CD14-positive monocyte (primary cell): ENCODE measurements around the gene RNF213. TPM values are rescaled to one million over a fixed set of nuclear protein-coding genes. Genes with fewer than 3 reads are reported as not detected.

ENCODE experiments used
- DNase-seq, 3 donors: peaks; one replicate each; pipeline ENCODE4 v3.0.0-alpha.2; 2011 to 2022
- H2AFZ ChIP-seq: 2 replicates; pipeline ENCODE4 v1.6.0; 2012; ENCODE audit warnings: mild to moderate bottlenecking, low read depth, low read length, inconsistent platforms; ENCODE audit not compliant: insufficient read depth, poor library complexity, severe bottlenecking
- H3K27ac ChIP-seq, 2 donors: 1 replicate in 1 of 2; 2 replicates in 1 of 2; pipeline ENCODE4 v1.5.1; 2012 to 2013; ENCODE audit warnings: low read length in 2 of 2, control low read depth in 1 of 2, inconsistent platforms in 1 of 2, low read depth in 1 of 2, mild to moderate bottlenecking in 1 of 2
- H3K27me3 ChIP-seq, 2 donors: one replicate each; pipeline versions ENCODE4 v1.6.0 to v1.6.1; 2011 to 2013; ENCODE audit warnings: low read length in 2 of 2; ENCODE audit not compliant: control insufficient read depth in 2 of 2, insufficient read depth in 2 of 2
- H3K36me3 ChIP-seq, 2 donors: replicated peaks in 1 of 2; 1 replicate in 1 of 2; 2 replicates in 1 of 2; pipeline versions ENCODE4 v1.5.1 to v1.6.1; 2012 to 2013; ENCODE audit warnings: low read length in 2 of 2, control low read depth in 1 of 2, inconsistent platforms in 1 of 2, mild to moderate bottlenecking in 1 of 2; ENCODE audit not compliant: insufficient read depth in 2 of 2, control insufficient read depth in 1 of 2
- H3K4me1 ChIP-seq, 2 donors: 1 replicate in 1 of 2; 2 replicates in 1 of 2; pipeline versions ENCODE4 v1.5.1 to v1.6.1; 2012 to 2013; ENCODE audit warnings: low read length in 2 of 2, control low read depth in 1 of 2, inconsistent platforms in 1 of 2, mild to moderate bottlenecking in 1 of 2, moderate library complexity in 1 of 2; ENCODE audit not compliant: insufficient read depth in 2 of 2, control insufficient read depth in 1 of 2
- H3K4me2 ChIP-seq: replicated peaks from 2 replicates; pipeline ENCODE3; 2012; ENCODE audit warnings: low read length, moderate library complexity, mild to moderate bottlenecking; ENCODE audit not compliant: poor library complexity, severe bottlenecking; ENCODE audit errors: extremely low read depth
- H3K4me3 ChIP-seq, 3 experiments: fragments of 200-600 bp in 1 of 3; sonication (generic) in 1 of 3; replicated peaks in 1 of 3; 1 replicate in 2 of 3; 2 replicates in 1 of 3; pipeline ENCODE4 v1.5.1; 2011 to 2013; ENCODE audit warnings: low read length in 3 of 3, mild to moderate bottlenecking in 3 of 3, control low read depth in 2 of 3, low read depth in 2 of 3, inconsistent platforms in 1 of 3, moderate library complexity in 1 of 3
- H3K79me2 ChIP-seq: 2 replicates; pipeline ENCODE4 v1.6.0; 2012; ENCODE audit warnings: mild to moderate bottlenecking, control low read depth, inconsistent platforms, low read length, moderate library complexity; ENCODE audit not compliant: insufficient read depth
- H3K9ac ChIP-seq: 2 replicates; pipeline ENCODE4 v1.6.0; 2017; ENCODE audit warnings: low read length, mild to moderate bottlenecking; ENCODE audit not compliant: insufficient read depth, poor library complexity, severe bottlenecking
- H3K9me3 ChIP-seq, 2 donors: replicated peaks in 1 of 2; 1 replicate in 1 of 2; 2 replicates in 1 of 2; pipeline versions ENCODE4 v1.5.1 to v1.6.1; 2012 to 2013; ENCODE audit warnings: low read length in 2 of 2, control low read depth in 1 of 2; ENCODE audit not compliant: control insufficient read depth in 1 of 2, insufficient read depth in 1 of 2
- H4K20me1 ChIP-seq: 2 replicates; pipeline ENCODE4 v1.6.0; 2012; ENCODE audit warnings: mild to moderate bottlenecking, low read length, control low read depth, moderate library complexity; ENCODE audit not compliant: insufficient read depth
- H3K27ac Mint-ChIP-seq, 7 donors: one replicate each; pipeline ENCODE4 v1.8.0; 2020; ENCODE audit warnings: mild to moderate bottlenecking in 7 of 7, mixed read lengths in 7 of 7, moderate library complexity in 6 of 7, inconsistent platforms in 2 of 7
- H3K27me3 Mint-ChIP-seq, 3 donors: one replicate each; pipeline ENCODE4 v1.8.0; 2021 to 2022; ENCODE audit warnings: low read depth in 3 of 3, mild to moderate bottlenecking in 3 of 3, mixed read lengths in 3 of 3, moderate library complexity in 3 of 3, inconsistent platforms in 1 of 3
- H3K36me3 Mint-ChIP-seq, 2 donors: one replicate each; pipeline ENCODE4 v1.8.0; 2020; ENCODE audit warnings: mixed read lengths in 2 of 2, inconsistent platforms in 1 of 2, mild to moderate bottlenecking in 1 of 2
- H3K4me1 Mint-ChIP-seq: one replicate; pipeline ENCODE4 v1.8.0; 2020; ENCODE audit warnings: mild to moderate bottlenecking, mixed read lengths
- H3K4me3 Mint-ChIP-seq, 2 donors: one replicate each; pipeline ENCODE4 v1.8.0; 2020; ENCODE audit warnings: mild to moderate bottlenecking in 2 of 2, mixed read lengths in 2 of 2, moderate library complexity in 1 of 2
- H3K9me3 Mint-ChIP-seq, 7 donors: one replicate each; pipeline ENCODE4 v1.8.0; 2020 to 2022; ENCODE audit warnings: mixed read lengths in 7 of 7, mild to moderate bottlenecking in 6 of 7, moderate library complexity in 6 of 7, inconsistent platforms in 2 of 7
- CTCF ChIP-seq: fragments of 200-600 bp; IDR thresholded peaks from one replicate; pipeline ENCODE4 v1.8.0; 2022; ENCODE audit warnings: antibody characterized with exemption, mild to moderate bottlenecking
- WGBS: methylation state at CpG from one replicate; pipeline ENCODE4 v1.1.5; 2013; ENCODE audit warnings: missing lambda C conversion rate; ENCODE audit not compliant: insufficient coverage; 5-methylcytosine and 5-hydroxymethylcytosine counted together
- intact Hi-C, 2 donors: fragments of 100-400 bp; cut with micrococcal nuclease; formaldehyde crosslinking; loops; one replicate each; pipeline versions ENCODE4 v1.15.0 to v1.15.1; 2023
- polyA plus RNA-seq, 3 donors: library from polyadenylated mRNA; depleted of rRNA in 1 of 3; unstranded in 2 of 3; stranded (reverse) in 1 of 3; fragments of 300-500 nt in 2 of 3; fragments of >200 nt in 1 of 3; fragmentation: Illumina TruSeq in 2 of 3; gene quantifications; 1 replicate in 2 of 3; 2 replicates in 1 of 3; pipeline ENCODE4 v1.2.3, GENCODE V29; 2012 to 2021

Gene RNF213
- polyA plus RNA-seq, 3 donors: 10.3 to 196 (median 18.1) TPM

GRCh38 chr17:80232438-80232837 is 28.2 kb upstream of the RNF213 start:
- DNase-seq: no peak
- Histone ChIP-seq H3K27me3 (no peaks in the 10 kb centered on the region), H2AFZ (no peak overlapping the region), H3K79me2 (no peaks in the 10 kb centered on the region), H3K9ac (no peak overlapping the region), H3K27ac (no peak overlapping the region), H3K4me3 (no peak overlapping the region), H3K9me3 (peaks cover 22 to 26% of the 10 kb centered on the region in 2 donors), H3K4me2 (no peak overlapping the region), H3K36me3 (peaks cover 0 to 4% of the 10 kb centered on the region in 2 donors), H3K4me1 (no peaks in the 10 kb centered on the region), H4K20me1 (no peaks in the 10 kb centered on the region)
- H3K4me1 Mint-ChIP-seq: no peaks in the 10 kb centered on the region
- peaks cover 23 to 28% of the 10 kb centered on the region in 2 donors for H3K36me3 Mint-ChIP-seq
- H3K4me3 Mint-ChIP-seq: peak overlapping the region in 1 of 2 donors; percentile 14
- peaks cover 14 to 22% (median 15%) of the 10 kb centered on the region in 3 donors for H3K27me3 Mint-ChIP-seq
- no peak overlapping the region for H3K27ac Mint-ChIP-seq
- intact Hi-C loops: no loop called here
- no peak for TF ChIP-seq CTCF
- H3K9me3 Mint-ChIP-seq: peaks cover 20 to 45% (median 36%) of the 10 kb centered on the region in 7 donors
- WGBS: no CpG with 5 or more reads among the region's 1 CpG

- H3K27me3 ChIP-seq: no peaks in the 10 kb centered on the region
- Mint-ChIP-seq H3K4me1 (no peaks in the 10 kb centered on the region), H3K36me3 (peaks cover 27 to 33% of the 10 kb centered on the region in 2 donors), H3K27me3 (peaks cover 13 to 20% (median 14%) of the 10 kb centered on the region in 3 donors), H3K9me3 (peaks cover 20 to 45% (median 36%) of the 10 kb centered on the region in 7 donors), H3K27ac (no peak overlapping the region), H3K4me3 (no peak overlapping the region)
- no peaks in the 10 kb centered on the region for H4K20me1 ChIP-seq
- H3K4me1 ChIP-seq: no peaks in the 10 kb centered on the region
- peaks cover 0 to 4% of the 10 kb centered on the region in 2 donors for H3K36me3 ChIP-seq
- WGBS: 100% methylated on average over 3 of the region's 3 CpGs
- H3K9me3 ChIP-seq: peaks cover 22 to 26% of the 10 kb centered on the region in 2 donors
- TF ChIP-seq CTCF: no peak
- H2AFZ ChIP-seq: no peak overlapping the region
- DNase-seq: no peak
- H3K4me3 ChIP-seq: no peak overlapping the region
- intact Hi-C loops: no loop called here
- H3K4me2 ChIP-seq: no peak overlapping the region
- no peaks in the 10 kb centered on the region for H3K79me2 ChIP-seq
- no peak overlapping the region for H3K27ac ChIP-seq
- H3K9ac ChIP-seq: no peak overlapping the region
Observed at GRCh38 chr17:80233202-80233601, 27.4 kb upstream of the RNF213 start.
